GM18951 (cell line): ENCODE measurements around the gene RALGPS1.
"Not testable (repeated sequence)": the region's sequence is repeated elsewhere in the genome, so short reads cannot be mapped to it uniquely, and the experiment has no call there.

Source experiments
- POLR2A ChIP-seq: IDR thresholded peaks from 4 replicates; pipeline ENCODE4 v1.6.1; 2011; ENCODE audit warnings: mild to moderate bottlenecking; ENCODE audit not compliant: insufficient read length, insufficient read depth; ENCODE audit errors: extremely low read depth
- in situ Hi-C: fragments of 300-500 bp; cut with MboI; formaldehyde crosslinking; loops from one replicate; pipeline ENCODE4 v1.12.0; 2022; ENCODE audit warnings: low sequenced_read_pairs, mixed read lengths, inconsistent platforms; ENCODE audit not compliant: unreplicated experiment

Gene RALGPS1

GRCh38 chr9:127163409-127163808 lies 248.8 kb downstream of the RALGPS1 start:
- in situ Hi-C loops: no loop called here
- TF ChIP-seq POLR2A: no peak

- in situ Hi-C loops: no loop called here
- no peak for TF ChIP-seq POLR2A
Measured at GRCh38 chr9:127165116-127165515, 250.5 kb downstream of the RALGPS1 start.

DNA sequence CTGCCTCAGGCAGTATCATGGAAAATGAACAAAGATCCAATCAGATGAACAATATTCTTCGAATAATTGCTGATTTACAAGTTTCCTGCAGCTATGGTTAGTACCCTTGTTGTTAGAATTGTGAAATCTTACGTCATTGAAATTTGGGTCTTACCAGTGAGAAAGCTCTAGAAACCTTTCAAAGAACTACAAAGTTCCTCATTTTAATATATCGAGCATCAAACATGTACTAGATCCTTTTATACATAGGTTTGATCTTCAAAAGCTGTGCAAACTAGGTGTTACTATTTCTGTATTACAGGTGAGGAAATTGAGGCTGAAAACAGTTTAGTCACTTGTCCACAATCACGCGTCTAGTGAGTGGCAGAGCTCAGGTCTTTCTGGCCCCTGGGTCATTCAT lies 251.5 kb downstream of the RALGPS1 start:
- in situ Hi-C loops: no loop called here
- TF ChIP-seq POLR2A: no peak

DNA sequence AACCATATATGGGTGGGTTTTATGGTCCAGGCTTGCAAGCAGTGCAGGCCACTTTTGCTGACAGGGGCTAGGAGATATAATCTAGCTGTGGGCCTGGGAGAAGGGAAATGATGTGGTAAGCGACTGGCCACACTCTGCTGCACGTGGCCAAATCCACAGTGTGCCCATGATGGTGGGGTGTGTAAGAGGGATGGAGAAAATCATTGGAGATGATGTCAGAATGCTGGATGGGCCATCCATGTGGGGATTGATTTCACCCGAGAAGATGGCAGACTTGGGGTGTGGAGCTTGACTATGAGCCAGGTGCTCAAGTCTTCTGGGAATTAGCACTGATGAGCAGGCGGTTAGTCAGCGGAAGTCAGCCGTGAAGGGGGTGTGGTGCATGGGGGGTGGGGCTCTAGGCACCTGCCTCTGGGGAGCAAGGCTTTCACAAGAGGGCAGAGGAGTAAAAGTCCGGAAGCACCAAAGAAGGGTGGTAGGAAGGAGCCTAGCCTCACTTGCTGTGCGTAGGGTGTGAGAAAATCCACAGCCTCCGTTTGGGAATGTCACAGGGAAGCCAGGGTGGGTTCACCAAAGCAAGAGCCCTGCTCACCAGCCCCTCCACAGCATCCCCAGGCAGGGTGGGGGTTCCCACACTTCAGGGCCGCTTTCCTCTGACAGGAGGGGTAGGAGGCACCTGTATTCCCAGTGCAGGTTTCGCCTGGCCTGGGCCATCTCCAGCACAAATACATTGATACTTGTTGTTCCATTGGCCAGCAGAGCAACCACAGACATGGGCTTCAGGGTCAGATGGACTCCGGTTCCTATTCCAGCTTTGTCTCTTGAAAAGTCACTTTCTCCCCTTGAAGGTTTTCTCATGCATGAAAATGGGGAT lies 252.3 kb downstream of the RALGPS1 start:
- in situ Hi-C loops: no loop called here
- peak; percentile 35 for TF ChIP-seq POLR2A

DNA sequence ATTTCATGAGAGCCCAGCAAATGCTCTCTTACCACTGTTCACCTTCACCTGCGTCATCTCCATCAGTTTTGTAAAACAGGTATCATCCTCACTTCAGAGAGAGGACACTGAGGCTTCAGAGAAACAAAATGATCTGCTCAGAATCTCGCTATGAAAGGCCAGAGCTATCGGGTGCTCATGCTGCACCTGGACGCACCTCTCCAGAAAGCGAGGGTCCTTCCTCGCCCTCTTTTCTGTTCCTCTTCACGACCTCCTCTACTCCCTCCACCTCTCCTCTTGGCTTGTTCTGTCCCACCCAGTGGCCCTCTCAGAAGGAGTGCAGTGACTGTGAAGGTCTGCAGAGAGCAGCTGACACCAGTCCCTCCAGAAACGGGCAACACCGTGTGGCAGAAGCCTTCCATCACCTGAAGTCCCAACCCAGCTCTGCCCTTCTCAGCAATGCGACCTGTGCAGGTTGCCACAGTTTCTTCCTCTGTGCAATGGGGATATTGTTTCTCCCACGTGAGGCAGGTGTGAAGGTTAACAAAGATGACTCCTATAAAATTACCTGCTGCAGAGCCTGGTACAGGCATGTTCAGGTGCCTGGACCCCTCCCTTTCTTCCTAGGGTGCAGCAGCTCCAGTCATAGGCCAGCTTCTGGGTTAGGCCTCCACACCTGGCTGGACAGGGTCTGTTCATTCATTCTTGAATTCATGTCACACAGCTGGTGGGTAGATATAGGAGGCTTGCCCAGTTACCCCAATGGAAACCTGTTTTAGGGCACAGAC lies 253.2 kb downstream of the RALGPS1 start:
- no peak for TF ChIP-seq POLR2A
- in situ Hi-C loops: no loop called here

DNA sequence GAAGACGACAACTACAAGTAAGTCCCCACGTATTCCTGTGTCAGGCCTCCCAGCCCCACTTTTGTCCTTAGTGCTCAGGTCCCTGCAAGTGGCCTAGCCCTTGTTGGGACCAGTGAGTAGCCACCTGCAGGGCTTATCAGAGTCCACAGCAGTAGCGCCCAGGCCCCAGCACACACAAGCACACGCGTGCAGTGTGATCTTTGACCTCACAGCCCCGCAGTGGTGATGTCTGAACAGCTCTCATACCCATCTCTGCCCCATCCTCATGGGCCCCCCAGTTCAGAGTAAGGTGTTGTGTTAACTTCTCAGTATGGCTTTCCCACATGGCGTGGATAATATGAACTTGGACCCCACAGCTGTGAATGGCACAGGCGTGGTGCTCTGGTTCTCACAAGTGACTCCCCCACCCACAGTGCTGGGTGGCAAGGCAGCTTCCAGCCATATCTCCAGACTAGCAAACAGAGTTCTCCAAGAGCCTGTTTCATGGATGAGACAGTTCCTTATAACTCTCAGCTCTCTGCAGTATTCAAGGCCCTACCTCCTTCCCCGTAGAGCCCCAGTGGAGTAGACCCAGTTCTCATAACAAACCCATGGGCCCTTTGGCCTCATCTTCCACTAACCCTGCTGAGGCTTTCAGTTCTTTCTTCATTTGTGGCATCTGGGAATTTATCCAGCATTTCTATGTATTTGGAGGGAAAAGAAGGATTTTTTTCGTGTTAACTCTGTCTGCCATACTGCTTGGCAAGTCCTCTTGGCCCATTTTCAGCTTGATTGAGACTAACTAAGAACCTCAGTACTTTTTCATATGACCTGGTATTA lies 254.4 kb downstream of the RALGPS1 start:
- TF ChIP-seq POLR2A: no peak
- in situ Hi-C loops: no loop called here

GRCh38 chr9:127169575-127169883 lies 254.9 kb downstream of the RALGPS1 start:
- TF ChIP-seq POLR2A: no peak
- in situ Hi-C loops: no loop called here

DNA sequence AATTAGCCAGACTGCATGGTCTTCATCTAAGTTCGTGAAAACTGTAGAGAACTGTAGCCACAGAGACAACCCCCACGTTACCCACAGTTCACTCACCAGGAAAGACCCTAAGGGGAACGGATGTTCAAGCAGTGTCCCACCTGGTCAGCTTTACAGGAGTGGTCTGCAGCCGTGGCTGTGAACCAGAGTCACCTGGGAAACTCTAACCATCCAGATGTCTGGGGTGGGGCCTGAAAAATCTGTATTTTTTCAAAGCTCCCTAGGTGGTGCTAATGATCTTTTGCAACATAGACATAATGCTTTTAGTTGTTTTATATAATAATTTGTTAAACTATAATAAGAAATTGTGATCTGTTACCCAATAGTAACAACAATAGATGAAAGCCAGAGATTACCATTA lies 255.5 kb downstream of the RALGPS1 start:
- in situ Hi-C loops: no loop called here
- no peak for TF ChIP-seq POLR2A

DNA sequence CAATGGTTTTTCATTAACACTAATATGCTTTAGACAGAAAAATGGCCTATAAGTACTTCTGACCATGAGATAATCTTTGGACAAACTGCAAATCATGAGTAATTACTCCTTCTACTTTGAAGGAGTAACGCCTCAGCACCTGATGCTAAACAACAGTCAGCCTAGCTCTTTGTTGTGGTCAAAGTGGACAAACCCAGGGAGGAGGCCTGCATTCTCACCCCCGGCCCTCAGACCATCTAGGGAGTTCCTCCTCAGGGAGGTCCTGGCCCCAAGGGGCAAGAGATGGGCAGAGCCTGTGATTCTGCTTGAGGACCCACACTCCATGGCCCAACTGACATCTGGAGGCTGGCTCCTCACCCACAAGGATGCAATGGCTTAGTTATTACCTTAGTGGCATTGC lies 256.1 kb downstream of the RALGPS1 start:
- TF ChIP-seq POLR2A: no peak
- in situ Hi-C loops: no loop called here

- in situ Hi-C loops: not testable (repeated sequence)
Measured at GRCh38 chr9:127171348-127171747, 256.8 kb downstream of the RALGPS1 start.

- TF ChIP-seq POLR2A: no peak
- in situ Hi-C loops: no loop called here
Measured at GRCh38 chr9:127172066-127172707, 257.6 kb downstream of the RALGPS1 start.

GRCh38 chr9:127173063-127173462 lies 258.5 kb downstream of the RALGPS1 start:
- in situ Hi-C loops: no loop called here
- TF ChIP-seq POLR2A: no peak
